Fibroblast of lung (primary cell): ENCODE data around the gene TNNT3. TPM values are rescaled to one million over a fixed set of nuclear protein-coding genes. Genes with fewer than 3 reads are reported as not detected.

Source experiments
- DNase-seq, 2 donors: peaks; one replicate each; pipeline versions ENCODE4 v3.0.0 to v3.0.0-alpha.2; 2010; ENCODE audit warnings: low read depth in 2 of 2
- H2AFZ ChIP-seq: 2 replicates; pipeline ENCODE4 v1.5.1; 2012; ENCODE audit warnings: low read length, control low read depth, inconsistent platforms
- H3K27ac ChIP-seq: 2 replicates; pipeline ENCODE4 v1.5.1; 2011; ENCODE audit warnings: low read length, control low read depth; ENCODE audit not compliant: insufficient read depth
- H3K27me3 ChIP-seq: 2 replicates; pipeline ENCODE4 v1.5.1; 2011; ENCODE audit warnings: mild to moderate bottlenecking, low read length; ENCODE audit not compliant: control insufficient read depth, insufficient read depth
- H3K36me3 ChIP-seq: 2 replicates; pipeline ENCODE4 v1.5.1; 2011; ENCODE audit warnings: low read length; ENCODE audit not compliant: control insufficient read depth, insufficient read depth
- H3K4me1 ChIP-seq: 2 replicates; pipeline ENCODE4 v1.5.1; 2011; ENCODE audit warnings: low read length; ENCODE audit not compliant: control insufficient read depth, insufficient read depth; ENCODE audit errors: extremely low read depth
- H3K4me2 ChIP-seq: 2 replicates; pipeline ENCODE4 v1.5.1; 2011; ENCODE audit warnings: low read length, control low read depth; ENCODE audit not compliant: insufficient read depth; ENCODE audit errors: extremely low read depth
- H3K4me3 ChIP-seq, 4 experiments: fragments of 200-600 bp in 1 of 4; sonication (generic) in 1 of 4; replicated peaks in 1 of 4; 2 replicates each; pipeline ENCODE4 v1.5.1; 2011 to 2016; ENCODE audit warnings: low read length in 4 of 4, low read depth in 3 of 4, mild to moderate bottlenecking in 3 of 4, control low read depth in 2 of 4, inconsistent platforms in 1 of 4, mixed read lengths in 1 of 4; ENCODE audit not compliant: insufficient read depth in 1 of 4; ENCODE audit errors: control extremely low read depth in 1 of 4
- H3K79me2 ChIP-seq: 2 replicates; pipeline ENCODE4 v1.5.1; 2012; ENCODE audit warnings: mild to moderate bottlenecking, low read length, inconsistent platforms; ENCODE audit not compliant: control insufficient read depth, insufficient read depth
- H3K9ac ChIP-seq: 2 replicates; pipeline ENCODE4 v1.5.1; 2011; ENCODE audit warnings: mild to moderate bottlenecking, low read length, control low read depth; ENCODE audit not compliant: insufficient read depth
- H3K9me3 ChIP-seq: 2 replicates; pipeline ENCODE4 v1.5.1; 2012; ENCODE audit warnings: low read depth, low read length; ENCODE audit not compliant: control insufficient read depth, insufficient read depth
- H4K20me1 ChIP-seq: 2 replicates; pipeline ENCODE4 v1.5.1; 2011; ENCODE audit warnings: low read length; ENCODE audit not compliant: control insufficient read depth, insufficient read depth; ENCODE audit errors: extremely low read depth
- CTCF ChIP-seq, 2 donors: IDR thresholded peaks in 1 of 2; conservative IDR thresholded peaks in 1 of 2; 1 replicate in 1 of 2; 2 replicates in 1 of 2; pipeline ENCODE4 v1.5.1; 2011 to 2012; ENCODE audit warnings: low read length in 2 of 2, control low read depth in 1 of 2, inconsistent platforms in 1 of 2, low read depth in 1 of 2, mild to moderate bottlenecking in 1 of 2
- EZH2 ChIP-seq: IDR thresholded peaks from 2 replicates; pipeline ENCODE4 v1.5.1; 2012; ENCODE audit warnings: low read length, control low read depth, mild to moderate bottlenecking; ENCODE audit errors: missing control alignments
- polyA plus RNA-seq, 2 donors: library from polyadenylated mRNA; depleted of rRNA in 1 of 2; stranded (reverse) in 1 of 2; unstranded in 1 of 2; fragments of >200 nt; gene quantifications; 2 replicates each; pipeline ENCODE4 v1.2.1, GENCODE V29; 2011 to 2012; ENCODE audit warnings: missing spikeins in 1 of 2
- total RNA-seq: library from RNA; depleted of rRNA; stranded (reverse); fragments of >200 nt; gene quantifications from 2 replicates; pipeline ENCODE4 v1.2.1, GENCODE V29; 2014

The TNNT3 gene
- total and polyA plus RNA-seq, 2 donors (not counting 1 experiment from before 2014, with no cell fraction given) = not detected

GRCh38 chr11:1876361-1877063 is 43.0 kb upstream of the TNNT3 start:
- H3K27ac ChIP-seq = no peak overlapping the region
- TF ChIP-seq CTCF (conservative IDR thresholded peaks at IDR 0.05 in 1 of 2, IDR thresholded peaks at IDR 0.05 in 1 of 2; ENCODE audit: low read depth in 1 of 2, low read length in 2 of 2) (peak; percentile 36 to 54), EZH2 (no peak)
- peak; percentile 21 to 91 for DNase-seq
- H4K20me1 ChIP-seq = no peaks in the 10 kb centered on the region
- H3K4me1 ChIP-seq = no peaks in the 10 kb centered on the region
- H3K27me3 ChIP-seq = no peaks in the 10 kb centered on the region
- H3K36me3 ChIP-seq = no peaks in the 10 kb centered on the region
- H3K79me2 ChIP-seq = no peaks in the 10 kb centered on the region
- no peak overlapping the region for H3K9ac ChIP-seq
- H2AFZ ChIP-seq = no peak overlapping the region
- H3K4me3 ChIP-seq = peak overlapping the region in 1 of 4 experiments; percentile 20
- no peak overlapping the region for H3K4me2 ChIP-seq
- no peaks in the 10 kb centered on the region for H3K9me3 ChIP-seq

GRCh38 chr11:1877211-1878136 is 42.0 kb upstream of the TNNT3 start:
- H3K9ac ChIP-seq = no peak overlapping the region
- H3K27ac ChIP-seq = no peak overlapping the region
- H3K4me1 ChIP-seq = no peaks in the 10 kb centered on the region
- H3K27me3 ChIP-seq = no peaks in the 10 kb centered on the region
- no peak for TF ChIP-seq EZH2
- TF ChIP-seq CTCF (conservative IDR thresholded peaks at IDR 0.05 in 1 of 2, IDR thresholded peaks at IDR 0.05 in 1 of 2; ENCODE audit: low read depth in 1 of 2, low read length in 2 of 2) = no peak
- H3K4me3 ChIP-seq = no peak overlapping the region
- no peaks in the 10 kb centered on the region for H4K20me1 ChIP-seq
- H3K79me2 ChIP-seq = no peaks in the 10 kb centered on the region
- no peaks in the 10 kb centered on the region for H3K9me3 ChIP-seq
- H2AFZ ChIP-seq = no peak overlapping the region
- no peaks in the 10 kb centered on the region for H3K36me3 ChIP-seq
- H3K4me2 ChIP-seq = no peak overlapping the region
- peak; percentile 16 to 83 for DNase-seq
